Lower leg skin (tissue), 4 donors: ENCODE data around the gene ENPP3. TPM values are rescaled to one million over a fixed set of nuclear protein-coding genes. Genes with fewer than 3 reads are reported as not detected.

Experiments
- DNase-seq, 2 donors: peaks; one replicate each; pipeline ENCODE4 v3.0.0-alpha.2; 2019; ENCODE audit warnings: low spot score in 2 of 2
- H3K4me3 ChIP-seq: fragments of 200-600 bp; sonication (generic); 2 replicates; pipeline ENCODE4 v1.5.1; 2017; ENCODE audit warnings: mild to moderate bottlenecking, low read depth; ENCODE audit not compliant: poor library complexity, severe bottlenecking
- POLR2A ChIP-seq, 2 donors: fragments of 450-650 bp; IDR thresholded peaks; one replicate each; pipeline ENCODE4 v1.6.1; 2016 to 2017; ENCODE audit warnings: antibody characterized with exemption in 2 of 2, mild to moderate bottlenecking in 1 of 2, moderate library complexity in 1 of 2
- WGBS, 2 donors: methylation state at CpG; one replicate each; pipeline ENCODE4 v1.1.5; 2018; 5-methylcytosine and 5-hydroxymethylcytosine counted together
- intact Hi-C: fragments of 100-400 bp; cut with DNase I; formaldehyde crosslinking; loops from one replicate; pipeline ENCODE4 v1.15.0; 2023; ENCODE audit warnings: low total_unique reads
- total RNA-seq, 4 donors: library from RNA; depleted of rRNA; stranded (reverse); fragments of >200 nt; gene quantifications; one replicate each; pipeline ENCODE4 v1.1.0, GENCODE V29; 2016
- TF ChIP-seq, protein P1 (sequence below), 3 donors: fragments of 450-650 bp; IDR thresholded peaks; one replicate each; pipeline ENCODE4 v1.5.1; 2016; ENCODE audit warnings: antibody characterized with exemption in 3 of 3, mild to moderate bottlenecking in 3 of 3, moderate library complexity in 2 of 3

Gene ENPP3
- total RNA-seq, 4 donors from 2014 or later, result 0.11 to 1.2 (median 0.76) TPM; not detected in 1

GRCh38 chr6:131761762-131762067 is 124.6 kb downstream of the ENPP3 start:
- intact Hi-C loops, result no loop called here
- 66 to 74% methylated on average over 1 of the region's 1 CpG for WGBS, 2 donors
- no peak for TF ChIP-seq POLR2A (IDR thresholded peaks at IDR 0.05)
- TF ChIP-seq, protein P1, sequence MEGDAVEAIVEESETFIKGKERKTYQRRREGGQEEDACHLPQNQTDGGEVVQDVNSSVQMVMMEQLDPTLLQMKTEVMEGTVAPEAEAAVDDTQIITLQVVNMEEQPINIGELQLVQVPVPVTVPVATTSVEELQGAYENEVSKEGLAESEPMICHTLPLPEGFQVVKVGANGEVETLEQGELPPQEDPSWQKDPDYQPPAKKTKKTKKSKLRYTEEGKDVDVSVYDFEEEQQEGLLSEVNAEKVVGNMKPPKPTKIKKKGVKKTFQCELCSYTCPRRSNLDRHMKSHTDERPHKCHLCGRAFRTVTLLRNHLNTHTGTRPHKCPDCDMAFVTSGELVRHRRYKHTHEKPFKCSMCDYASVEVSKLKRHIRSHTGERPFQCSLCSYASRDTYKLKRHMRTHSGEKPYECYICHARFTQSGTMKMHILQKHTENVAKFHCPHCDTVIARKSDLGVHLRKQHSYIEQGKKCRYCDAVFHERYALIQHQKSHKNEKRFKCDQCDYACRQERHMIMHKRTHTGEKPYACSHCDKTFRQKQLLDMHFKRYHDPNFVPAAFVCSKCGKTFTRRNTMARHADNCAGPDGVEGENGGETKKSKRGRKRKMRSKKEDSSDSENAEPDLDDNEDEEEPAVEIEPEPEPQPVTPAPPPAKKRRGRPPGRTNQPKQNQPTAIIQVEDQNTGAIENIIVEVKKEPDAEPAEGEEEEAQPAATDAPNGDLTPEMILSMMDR (IDR thresholded peaks at IDR 0.05), result no peak
- DNase-seq, result no peak
- no peak overlapping the region for H3K4me3 ChIP-seq

GRCh38 chr6:131762984-131763383 is 125.9 kb downstream of the ENPP3 start:
- DNase-seq, result no peak
- intact Hi-C loops, result no loop called here
- no peak overlapping the region for H3K4me3 ChIP-seq
- WGBS, 2 donors, result 93% methylated on average over 2 of the region's 2 CpGs
- TF ChIP-seq, protein P1 (IDR thresholded peaks at IDR 0.05), result no peak
- TF ChIP-seq POLR2A (IDR thresholded peaks at IDR 0.05), result no peak

GRCh38 chr6:131763749-131764148 is 126.6 kb downstream of the ENPP3 start:
- WGBS, 2 donors, result 41 to 95% methylated on average over 1 of the region's 1 CpG
- TF ChIP-seq POLR2A (IDR thresholded peaks at IDR 0.05), result no peak
- TF ChIP-seq, protein P1 (IDR thresholded peaks at IDR 0.05), result no peak
- H3K4me3 ChIP-seq, result no peak overlapping the region
- no peak for DNase-seq
- intact Hi-C loops, result no loop called here

GRCh38 chr6:131764350-131764749 is 127.2 kb downstream of the ENPP3 start:
- WGBS, 2 donors, result 74 to 81% methylated on average over 4 of the region's 4 CpGs
- TF ChIP-seq, protein P1 (IDR thresholded peaks at IDR 0.05), result no peak
- no peak for TF ChIP-seq POLR2A (IDR thresholded peaks at IDR 0.05)
- intact Hi-C loops, result no loop called here
- H3K4me3 ChIP-seq, result no peak overlapping the region
- DNase-seq, result no peak

- no peak for TF ChIP-seq POLR2A (IDR thresholded peaks at IDR 0.05)
- TF ChIP-seq, protein P1 (IDR thresholded peaks at IDR 0.05), result no peak
- WGBS, 2 donors, result 46 to 47% methylated on average over 9 of the region's 9 CpGs
- DNase-seq, result no peak
- intact Hi-C loops, result no loop called here
- H3K4me3 ChIP-seq, result no peak overlapping the region
Observed at GRCh38 chr6:131765081-131765803, 128.1 kb downstream of the ENPP3 start.

GRCh38 chr6:131765804-131766135 is 128.7 kb downstream of the ENPP3 start:
- H3K4me3 ChIP-seq, result no peak overlapping the region
- 60 to 62% methylated on average over 4 of the region's 4 CpGs for WGBS, 2 donors
- intact Hi-C loops, result no loop called here
- TF ChIP-seq POLR2A (IDR thresholded peaks at IDR 0.05), result no peak
- TF ChIP-seq, protein P1 (IDR thresholded peaks at IDR 0.05), result no peak
- DNase-seq, result no peak
